GM15510 (cell line): ENCODE measurements around the gene ZNF862.

Source experiments
- POLR2A ChIP-seq: IDR thresholded peaks from 3 replicates; pipeline ENCODE4 v1.6.1; 2011; ENCODE audit warnings: borderline replicate concordance; ENCODE audit not compliant: insufficient read length; ENCODE audit errors: extremely low read depth

The ZNF862 gene

DNA sequence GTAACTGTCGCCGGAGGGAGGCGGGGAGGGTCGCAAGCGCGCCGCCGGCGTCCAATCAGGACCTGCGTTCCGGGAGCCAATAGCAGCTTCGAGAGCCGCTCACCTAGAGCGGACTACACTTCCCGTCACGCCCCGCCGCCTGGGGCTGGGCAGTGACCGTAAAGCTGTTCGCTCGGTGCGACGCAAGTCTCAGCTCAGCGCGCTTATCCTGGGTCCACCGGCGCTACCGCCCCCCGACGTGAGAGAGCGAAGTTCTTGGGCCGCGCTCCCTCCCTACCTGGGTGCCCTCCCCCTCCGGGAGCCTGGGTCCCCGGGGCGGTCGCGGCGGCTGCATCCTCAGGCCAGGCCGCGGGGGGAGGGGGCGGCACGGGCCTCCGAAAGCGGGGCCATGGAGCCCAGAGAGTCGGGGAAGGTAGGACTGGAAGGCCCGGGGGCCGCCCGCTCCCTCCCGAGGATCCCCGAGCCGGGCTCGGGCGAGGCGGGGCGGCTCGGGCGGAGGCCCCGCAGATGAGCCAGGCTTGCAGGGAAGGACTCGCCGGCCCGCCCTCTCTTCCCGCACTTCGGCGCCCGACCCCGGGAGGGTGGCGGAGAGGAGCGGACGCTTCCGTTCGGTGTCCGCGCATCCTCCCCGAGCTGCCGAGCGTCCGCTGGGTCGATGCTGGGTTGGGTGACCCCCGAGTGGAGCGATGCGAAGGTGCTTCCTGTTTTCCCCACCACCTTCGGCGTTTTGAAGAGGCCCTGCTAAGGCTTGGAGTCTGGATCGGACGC is at the start of gene ZNF862:
TSS of gene ZNF862 (plus strand) at position 152 of the 768 bp plus-strand sequence. CDS start at position 389, 237 bp downstream.
- TF ChIP-seq POLR2A = peak; percentile 67

DNA sequence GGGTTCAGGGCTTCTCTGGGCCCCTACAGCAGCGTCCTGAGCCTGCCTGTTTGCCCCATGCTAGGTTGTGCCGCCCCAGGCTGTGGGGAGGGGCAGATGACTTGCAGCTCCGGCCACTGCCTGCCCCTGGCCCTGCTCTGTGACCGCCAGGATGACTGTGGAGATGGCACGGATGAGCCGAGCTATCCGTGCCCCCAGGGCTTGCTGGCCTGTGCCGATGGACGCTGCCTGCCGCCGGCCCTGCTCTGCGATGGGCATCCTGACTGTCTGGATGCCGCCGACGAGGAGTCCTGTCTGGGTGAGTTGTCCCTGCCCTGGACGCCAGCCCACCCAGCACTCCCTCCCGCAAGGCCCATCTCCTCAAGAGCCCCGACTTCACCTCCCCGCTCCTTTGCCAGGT is 49.1 kb upstream of the ZNF862 start:
- no peak for TF ChIP-seq POLR2A

DNA sequence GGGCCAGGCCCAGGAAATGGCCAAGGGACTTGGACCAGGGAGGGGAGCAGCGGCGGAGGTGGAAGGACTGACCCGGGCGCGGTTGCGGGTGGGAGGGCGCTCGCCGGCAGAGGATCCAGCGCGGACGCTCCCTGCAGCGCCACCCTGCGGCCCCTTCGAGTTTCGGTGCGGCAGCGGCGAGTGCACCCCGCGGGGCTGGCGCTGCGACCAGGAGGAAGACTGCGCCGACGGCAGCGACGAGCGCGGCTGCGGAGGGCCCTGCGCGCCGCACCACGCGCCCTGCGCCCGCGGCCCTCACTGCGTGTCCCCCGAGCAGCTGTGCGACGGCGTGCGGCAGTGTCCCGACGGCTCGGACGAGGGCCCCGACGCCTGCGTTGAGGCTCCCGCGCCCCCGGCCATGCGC is 48.0 kb upstream of the ZNF862 start:
- no peak for TF ChIP-seq POLR2A

DNA sequence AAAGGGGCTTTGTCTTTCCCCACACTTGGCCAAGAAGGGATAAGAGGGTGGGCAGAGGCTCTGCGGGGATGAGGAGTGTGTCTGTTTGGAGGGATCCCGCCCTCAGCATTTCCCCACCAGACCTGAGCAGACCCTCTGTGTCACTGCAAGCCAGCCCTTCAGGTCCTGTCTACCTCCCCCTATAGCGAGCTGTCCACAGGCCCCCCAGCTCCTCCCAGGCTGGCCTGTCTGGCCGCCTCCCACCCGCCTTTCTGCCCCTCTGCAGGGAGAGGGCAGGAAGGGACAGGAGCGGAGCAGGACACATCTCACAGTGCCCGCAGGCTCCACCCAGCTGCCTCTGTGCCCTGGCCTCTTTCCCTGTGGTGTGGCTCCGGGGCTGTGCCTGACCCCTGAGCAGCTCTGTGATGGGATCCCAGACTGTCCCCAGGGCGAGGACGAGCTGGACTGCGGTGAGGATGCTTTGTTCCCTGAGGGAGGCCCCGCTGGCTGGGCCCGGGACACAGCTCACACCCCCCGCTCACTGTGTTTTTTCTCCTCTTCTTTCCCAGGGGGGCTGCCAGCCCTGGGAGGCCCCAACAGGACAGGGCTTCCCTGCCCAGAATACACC is 47.3 kb upstream of the ZNF862 start:
- TF ChIP-seq POLR2A = no peak

DNA sequence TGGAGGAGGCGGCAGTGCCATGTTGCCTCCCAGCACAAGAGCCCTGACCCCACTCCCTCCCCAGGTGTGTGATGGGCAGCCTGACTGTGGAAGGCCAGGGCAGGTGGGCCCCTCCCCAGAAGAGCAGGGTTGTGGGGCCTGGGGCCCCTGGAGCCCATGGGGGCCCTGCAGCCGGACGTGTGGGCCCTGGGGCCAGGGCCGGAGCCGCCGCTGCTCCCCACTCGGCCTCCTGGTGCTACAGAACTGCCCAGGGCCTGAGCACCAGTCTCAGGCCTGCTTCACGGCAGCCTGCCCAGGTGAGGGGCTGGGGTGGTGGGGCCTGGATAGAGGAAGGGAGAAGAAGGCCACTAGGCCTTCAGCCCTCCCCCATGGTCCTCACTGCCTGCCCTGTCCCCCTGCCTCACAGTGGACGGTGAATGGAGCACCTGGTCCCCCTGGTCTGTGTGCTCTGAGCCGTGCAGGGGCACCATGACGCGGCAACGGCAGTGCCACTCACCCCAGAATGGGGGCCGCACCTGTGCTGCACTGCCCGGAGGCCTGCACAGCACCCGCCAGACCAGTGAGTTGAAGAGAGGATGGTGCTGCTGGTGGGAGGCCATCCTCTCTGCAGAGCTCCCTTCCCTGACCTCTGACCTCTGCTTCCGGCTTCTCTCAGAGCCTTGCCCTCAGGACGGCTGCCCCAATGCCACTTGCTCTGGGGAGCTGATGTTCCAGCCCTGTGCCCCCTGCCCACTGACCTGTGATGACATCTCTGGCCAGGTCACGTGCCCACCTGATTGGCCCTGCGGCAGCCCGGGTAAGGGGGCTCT is 46.6 kb upstream of the ZNF862 start:
- TF ChIP-seq POLR2A = no peak

DNA sequence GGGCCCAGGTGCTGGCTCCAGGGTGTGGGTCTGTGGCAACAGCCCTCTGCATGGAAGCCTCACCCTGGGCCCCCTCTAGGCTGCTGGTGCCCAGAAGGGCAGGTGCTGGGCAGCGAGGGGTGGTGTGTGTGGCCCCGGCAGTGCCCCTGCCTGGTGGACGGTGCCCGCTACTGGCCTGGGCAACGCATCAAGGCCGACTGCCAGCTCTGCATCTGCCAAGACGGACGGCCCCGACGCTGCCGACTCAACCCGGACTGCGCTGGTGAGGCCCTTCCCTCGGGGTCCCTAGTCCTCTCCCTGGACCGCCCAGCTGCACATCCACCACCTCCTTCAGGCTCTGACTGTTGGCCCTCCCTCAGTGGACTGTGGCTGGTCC is 46.0 kb upstream of the ZNF862 start:
- no peak for TF ChIP-seq POLR2A

DNA sequence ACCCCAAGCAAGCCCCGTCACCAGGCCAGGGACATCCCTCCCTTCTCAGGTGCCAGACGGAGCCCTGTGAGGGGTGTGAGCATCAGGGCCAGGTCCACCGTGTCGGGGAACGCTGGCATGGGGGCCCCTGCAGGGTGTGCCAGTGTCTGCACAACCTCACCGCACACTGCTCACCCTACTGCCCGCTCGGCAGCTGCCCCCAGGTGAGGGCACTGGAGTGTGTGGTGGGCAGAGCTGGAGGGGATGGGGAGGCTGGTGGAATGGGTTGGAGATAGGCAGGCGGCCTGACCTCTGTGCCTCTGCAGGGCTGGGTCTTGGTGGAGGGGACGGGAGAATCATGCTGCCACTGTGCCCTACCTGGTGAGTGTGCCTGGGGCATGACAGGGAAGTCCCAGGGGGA is 44.9 kb upstream of the ZNF862 start:
- TF ChIP-seq POLR2A = no peak

DNA sequence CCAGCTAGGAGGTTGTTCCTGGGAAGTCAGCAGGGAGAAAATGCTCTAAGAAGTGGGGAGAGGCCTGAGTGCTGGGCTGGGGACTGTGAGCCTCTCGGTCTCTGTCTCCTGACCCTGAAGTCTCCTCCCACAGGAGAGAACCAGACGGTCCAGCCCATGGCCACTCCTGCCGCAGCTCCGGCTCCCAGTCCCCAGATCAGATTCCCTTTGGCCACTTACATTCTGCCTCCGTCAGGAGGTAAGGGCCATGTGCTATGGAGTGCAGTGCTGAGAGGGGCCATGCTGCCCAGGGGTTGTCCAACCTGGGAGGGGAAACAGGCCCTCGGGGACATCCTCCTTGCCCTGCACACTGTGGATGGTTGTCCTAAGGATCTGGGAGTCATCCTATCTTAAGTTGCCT is 43.5 kb upstream of the ZNF862 start:
- no peak for TF ChIP-seq POLR2A

DNA sequence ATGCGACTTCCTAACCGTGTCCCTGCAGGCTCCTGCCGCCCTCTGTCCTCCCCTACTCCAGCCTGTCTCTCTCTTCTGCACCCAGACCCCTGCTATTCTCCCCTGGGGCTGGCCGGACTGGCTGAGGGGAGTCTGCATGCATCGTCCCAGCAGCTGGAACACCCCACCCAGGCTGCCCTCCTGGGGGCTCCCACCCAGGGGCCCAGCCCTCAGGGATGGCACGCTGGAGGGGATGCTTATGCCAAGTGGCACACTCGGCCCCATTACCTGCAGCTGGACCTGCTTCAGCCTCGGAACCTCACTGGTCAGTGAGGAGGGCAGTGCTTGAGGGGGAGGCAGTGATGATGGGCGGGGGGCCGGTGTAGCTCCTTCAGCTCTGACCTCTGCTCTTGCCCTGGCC is 43.0 kb upstream of the ZNF862 start:
- TF ChIP-seq POLR2A = no peak

DNA sequence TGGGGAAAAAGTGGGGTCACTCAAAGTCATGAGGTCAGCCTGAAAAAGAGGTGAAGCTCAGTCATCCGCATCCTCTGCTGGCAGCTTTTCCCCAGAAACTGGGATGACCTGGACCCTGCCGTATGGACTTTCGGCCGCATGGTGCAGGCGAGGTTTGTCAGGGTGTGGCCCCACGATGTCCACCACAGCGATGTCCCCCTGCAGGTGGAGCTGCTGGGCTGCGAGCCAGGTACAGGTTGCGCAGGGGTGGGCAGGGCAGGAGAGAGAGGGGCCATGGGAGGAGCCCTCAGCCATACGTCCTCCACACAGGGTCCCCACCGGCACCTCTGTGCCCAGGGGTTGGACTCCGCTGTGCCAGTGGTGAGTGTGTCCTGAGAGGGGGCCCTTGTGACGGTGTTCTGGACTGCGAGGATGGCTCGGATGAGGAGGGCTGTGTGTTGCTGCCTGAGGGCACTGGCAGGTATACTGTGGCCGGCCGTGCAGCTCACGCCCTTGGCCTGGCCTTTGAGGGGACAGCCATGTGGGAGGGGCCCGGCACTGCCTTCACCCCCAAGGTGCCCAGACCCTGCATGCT is 41.8 kb upstream of the ZNF862 start:
- no peak for TF ChIP-seq POLR2A

DNA sequence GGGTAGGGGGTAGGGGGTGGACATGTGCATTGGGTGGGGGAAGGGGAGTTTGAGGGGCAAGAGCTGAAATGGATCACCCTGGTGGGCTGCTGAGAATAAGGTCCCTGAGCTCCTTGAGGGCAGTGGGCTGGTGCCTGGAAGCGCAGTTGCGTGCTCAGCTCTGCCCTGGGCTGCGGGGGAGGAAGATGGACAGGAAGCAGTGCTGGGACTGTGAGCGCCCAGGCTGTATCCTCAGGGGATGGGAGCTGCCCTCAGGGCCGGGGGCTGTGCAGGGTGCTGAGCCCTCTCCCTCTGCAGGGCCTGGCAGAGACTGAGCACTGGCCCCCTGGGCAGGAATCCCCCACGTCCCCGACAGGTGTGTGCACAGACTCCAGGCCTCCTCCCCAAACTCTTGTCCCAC is 40.4 kb upstream of the ZNF862 start:
- TF ChIP-seq POLR2A = no peak

DNA sequence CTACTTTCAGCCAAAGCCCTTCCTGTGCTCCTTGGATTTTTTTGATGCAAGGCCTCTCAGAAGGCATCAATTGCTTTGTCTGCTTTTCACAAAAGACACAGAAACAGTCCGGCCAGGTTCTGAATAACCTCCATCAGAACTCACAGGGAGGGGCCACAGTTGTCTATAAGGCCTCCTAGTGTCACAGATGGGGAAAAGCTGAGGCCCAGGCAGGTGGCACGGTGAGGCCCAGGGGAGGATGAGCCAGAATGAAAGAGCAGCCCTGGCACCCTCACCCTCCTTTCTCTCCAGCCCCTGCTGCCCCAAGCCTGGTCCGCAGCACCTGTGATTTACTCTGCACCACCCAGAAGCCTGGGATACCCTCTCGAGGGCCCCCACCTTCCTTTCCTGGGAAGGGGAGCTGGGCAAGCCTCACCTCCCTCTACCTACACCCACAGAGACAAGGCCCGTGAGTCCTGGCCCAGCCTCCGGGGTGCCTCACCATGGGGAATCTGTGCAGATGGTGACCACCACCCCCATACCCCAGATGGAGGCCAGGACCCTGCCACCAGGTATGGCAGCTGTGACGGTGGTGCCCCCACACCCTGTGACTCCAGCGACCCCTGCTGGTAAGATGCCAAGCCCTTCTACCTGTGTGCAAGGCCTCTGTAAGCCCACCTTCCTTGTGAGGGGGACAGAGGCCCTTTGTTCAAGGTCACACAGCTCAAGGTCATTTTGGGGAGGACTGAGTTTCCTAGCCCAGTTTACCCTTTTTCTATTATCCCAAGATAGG is 38.6 kb upstream of the ZNF862 start:
- TF ChIP-seq POLR2A = no peak

DNA sequence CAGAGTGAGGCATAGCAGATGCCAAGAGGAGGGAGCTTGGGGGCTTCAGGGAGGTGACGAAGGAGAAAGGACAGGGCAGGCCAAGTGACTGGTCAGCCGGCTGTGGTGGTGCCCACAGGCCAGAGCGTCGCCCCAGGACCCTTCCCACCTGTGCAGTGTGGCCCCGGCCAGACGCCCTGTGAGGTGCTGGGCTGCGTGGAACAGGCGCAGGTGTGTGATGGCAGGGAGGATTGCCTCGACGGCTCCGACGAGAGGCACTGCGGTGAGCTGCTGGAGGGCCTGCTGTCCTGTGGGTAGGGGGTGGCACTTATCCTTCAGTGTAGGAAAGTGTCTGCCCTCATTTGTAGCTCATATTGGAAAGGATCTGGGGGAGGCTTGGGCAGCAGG is 38.0 kb upstream of the ZNF862 start:
- no peak for TF ChIP-seq POLR2A

DNA sequence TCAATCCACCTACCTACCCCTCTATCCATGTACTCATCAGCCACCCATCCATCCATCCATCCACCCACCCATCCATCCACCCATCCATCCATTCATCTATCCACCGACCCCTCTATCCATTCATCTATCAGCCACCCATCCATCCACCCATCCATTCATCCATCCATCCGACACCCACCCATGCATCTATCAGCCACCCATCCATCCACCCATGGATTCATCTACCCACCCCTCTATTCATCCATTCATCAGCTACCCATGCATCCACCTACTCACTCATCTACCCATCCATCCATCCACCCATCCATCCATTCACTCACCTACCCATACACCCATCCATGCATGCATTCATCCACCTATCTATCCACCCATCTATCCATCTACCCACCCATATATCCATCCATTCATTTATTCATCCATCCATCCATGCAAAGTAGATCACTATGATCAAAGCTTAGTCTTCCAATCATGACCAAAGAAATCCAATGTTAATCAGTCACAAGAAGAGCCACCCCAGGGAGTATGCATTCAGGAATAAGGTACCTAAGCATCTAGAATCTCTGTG is 37.1 kb upstream of the ZNF862 start:
- no peak for TF ChIP-seq POLR2A
